K562 (cell line): ENCODE results near the gene CRACDL. TPM values are rescaled to one million over a fixed set of nuclear protein-coding genes. Genes with fewer than 3 reads are reported as not detected.

Source experiments
- ATAC-seq: fragments of 200-7000 bp; cut with Tn5 transposase; 3 replicates; pipeline ENCODE4 v1.9.1; 2020; ENCODE audit warnings: moderate library complexity
- BruUV-seq: library from RNA; stranded (reverse); fragments of 400-500 nt; replicated peaks from 2 replicates; lab custom pipeline; 2021; lab: Mats Ljungman, UMichigan
- CTCF ChIA-PET: fragments of 300-600 bp; formaldehyde crosslinking; extraction: SDS; loops from one replicate; lab custom pipeline; 2021; ENCODE audit warnings: low intra/inter-chr PET ratio; lab: Yijun Ruan, JAX
- POLR2A ChIA-PET: fragments of 300-600, 350-650 bp; sonication (Branson Sonifier 250); formaldehyde crosslinking; extraction: SDS; loops from one replicate; lab custom pipeline; 2021; ENCODE audit warnings: antibody characterized with exemption, inconsistent platforms; lab: Yijun Ruan, JAX
- DNase-seq, 4 experiments: peaks; one replicate each; pipeline versions ENCODE4 v3.0.0 to v3.0.0-alpha.2; 2011 to 2018; ENCODE audit warnings: low spot score in 3 of 4, mixed read lengths in 3 of 4; ENCODE audit errors: extremely low read depth in 1 of 4
- FAIRE-seq: peaks from 2 replicates; lab custom pipeline; 2011; peaks lifted over from hg19 to GRCh38; lab: Jason Lieb, UNC
- H2AFZ ChIP-seq: 2 replicates; pipeline ENCODE4 v1.6.0; 2011; ENCODE audit warnings: low read depth, low read length, control low read depth, inconsistent platforms
- H3K27ac ChIP-seq: fragments of 200-600 bp; 3 replicates; pipeline ENCODE4 v1.8.0; 2011; ENCODE audit warnings: low read depth, mild to moderate bottlenecking, control low read depth, inconsistent platforms, low read length, moderate library complexity, mixed read lengths; ENCODE audit errors: extremely low read depth
- H3K27me3 ChIP-seq, 2 experiments: fragments of 300-600 bp in 1 of 2; 2 replicates in 1 of 2; 3 replicates in 1 of 2; pipeline versions ENCODE4 v1.6.0 to v1.8.0; 2011; ENCODE audit warnings: inconsistent platforms in 2 of 2, low read length in 2 of 2, mild to moderate bottlenecking in 1 of 2, mixed read lengths in 1 of 2, moderate library complexity in 1 of 2; ENCODE audit not compliant: control insufficient read depth in 2 of 2, insufficient read depth in 2 of 2
- H3K36me3 ChIP-seq: fragments of 300-600 bp; 3 replicates; pipeline ENCODE4 v1.8.0; 2011; ENCODE audit warnings: mild to moderate bottlenecking, low read length, inconsistent platforms; ENCODE audit not compliant: control insufficient read depth, insufficient read depth
- H3K4me1 ChIP-seq, 2 experiments: fragments of 200-600 bp in 1 of 2; replicated peaks in 1 of 2; 2 replicates in 1 of 2; 3 replicates in 1 of 2; pipeline versions ENCODE4 v1.5.1 to v1.8.0; 2011; ENCODE audit warnings: inconsistent platforms in 2 of 2, low read length in 2 of 2, mild to moderate bottlenecking in 1 of 2, mixed read lengths in 1 of 2, moderate library complexity in 1 of 2; ENCODE audit not compliant: control insufficient read depth in 2 of 2, insufficient read depth in 2 of 2
- H3K4me2 ChIP-seq: 2 replicates; pipeline ENCODE4 v1.6.1; 2011; ENCODE audit warnings: low read length, control low read depth, inconsistent platforms, mixed read lengths; ENCODE audit not compliant: insufficient read depth
- H3K4me3 ChIP-seq: fragments of 200-600 bp; sonication (generic), shearing (Covaris generic); 2 replicates; pipeline ENCODE4 v1.5.1; 2016; ENCODE audit warnings: control low read depth, inconsistent platforms
- H3K79me2 ChIP-seq: fragments of 200-600 bp; 3 replicates; pipeline ENCODE4 v1.8.0; 2011; ENCODE audit warnings: low read length, inconsistent platforms; ENCODE audit not compliant: control insufficient read depth, insufficient read depth
- H3K9ac ChIP-seq, 2 experiments: 2 replicates each; pipeline versions ENCODE4 v1.6.0 to v1.6.1; 2011; ENCODE audit warnings: low read depth in 2 of 2, low read length in 2 of 2, control low read depth in 1 of 2, inconsistent platforms in 1 of 2, mild to moderate bottlenecking in 1 of 2, mixed read lengths in 1 of 2; ENCODE audit not compliant: insufficient read depth in 1 of 2
- H3K9me1 ChIP-seq: one replicate; pipeline ENCODE4 v1.6.0; 2011; ENCODE audit warnings: inconsistent platforms, mild to moderate bottlenecking, low read length, moderate library complexity; ENCODE audit not compliant: control insufficient read depth, insufficient read depth
- H3K9me3 ChIP-seq: replicated peaks from 2 replicates; pipeline ENCODE4 v1.5.1; 2011; ENCODE audit warnings: low read depth, low read length, inconsistent platforms; ENCODE audit not compliant: control insufficient read depth, insufficient read depth
- H4K20me1 ChIP-seq: replicated peaks from 2 replicates; pipeline ENCODE4 v1.6.1; 2011; ENCODE audit warnings: low read length, inconsistent platforms, mixed read lengths; ENCODE audit not compliant: control insufficient read depth, insufficient read depth
- AFF1 ChIP-seq, 2 experiments: fragments of 450-650 bp; IDR thresholded peaks; 2 replicates each; pipeline ENCODE4 v1.6.1; 2018; ENCODE audit warnings: mild to moderate bottlenecking in 2 of 2, low read depth in 1 of 2; ENCODE audit not compliant: partially characterized antibody in 2 of 2
- BRCA1 ChIP-seq, 2 experiments: fragments of 450-650 bp in 1 of 2; sonication (generic) in 1 of 2; formaldehyde crosslinking in 1 of 2; IDR thresholded peaks; 2 replicates each; pipeline versions ENCODE4 v1.5.0 to v1.6.1; 2017 to 2020; ENCODE audit warnings: mild to moderate bottlenecking in 1 of 2, missing genetic modification reagents in 1 of 2
- CHAMP1 ChIP-seq: fragments of 450-650 bp; IDR thresholded peaks from 2 replicates; pipeline ENCODE4 v1.6.1; 2016; ENCODE audit warnings: mild to moderate bottlenecking
- COPS2 ChIP-seq: fragments of 450-650 bp; conservative IDR thresholded peaks from 2 replicates; pipeline ENCODE4 v1.6.1; 2016; ENCODE audit warnings: mild to moderate bottlenecking, moderate library complexity
- CREB3 ChIP-seq: fragments of 450-650 bp; conservative IDR thresholded peaks from 2 replicates; pipeline ENCODE4 v1.6.1; 2016; ENCODE audit warnings: missing genetic modification characterization, low read depth, mild to moderate bottlenecking, missing compliant biosample characterization, moderate library complexity
- ELK1 ChIP-seq: sonication (generic); formaldehyde crosslinking; IDR thresholded peaks from 2 replicates; pipeline ENCODE4 v1.8.1; 2022; ENCODE audit warnings: missing genetic modification reagents
- JUNB ChIP-seq: fragments of 450-650 bp; formaldehyde crosslinking; conservative IDR thresholded peaks from 2 replicates; pipeline ENCODE4 v1.4.0; 2020; ENCODE audit warnings: mild to moderate bottlenecking
- KDM4B ChIP-seq, 2 experiments: fragments of 450-650 bp in 1 of 2; sonication (generic) in 1 of 2; IDR thresholded peaks; 2 replicates each; pipeline ENCODE4 v1.6.1; 2016 to 2017; ENCODE audit warnings: borderline replicate concordance in 2 of 2, antibody characterized with exemption in 1 of 2, low read depth in 1 of 2, mild to moderate bottlenecking in 1 of 2
- PHF21A ChIP-seq: fragments of 450-650 bp; IDR thresholded peaks from 2 replicates; pipeline ENCODE4 v1.6.1; 2017; ENCODE audit warnings: low read depth, borderline replicate concordance
- SMAD1 ChIP-seq: fragments of 150-350 bp; IDR thresholded peaks from 2 replicates; pipeline ENCODE4 v1.6.1; 2014; ENCODE audit warnings: low read length, low read depth; ENCODE audit not compliant: partially characterized antibody
- XRCC4 ChIP-seq: IDR thresholded peaks from one replicate; pipeline ENCODE4 v1.6.1; 2011; ENCODE audit not compliant: insufficient read depth, insufficient read length; ENCODE audit errors: extremely low read depth
- ZNF232 ChIP-seq: sonication (generic); formaldehyde crosslinking; IDR thresholded peaks from 2 replicates; pipeline ENCODE4 v1.8.0; 2022; ENCODE audit warnings: mild to moderate bottlenecking, missing genetic modification reagents
- WGBS: fragments of 100-300 bp; shearing (Covaris generic); methylation state at CpG from one replicate; pipeline ENCODE4 v1.1.6; 2016; ENCODE audit warnings: low coverage, mixed read lengths; ENCODE audit not compliant: insufficient coverage; ENCODE audit errors: missing lambda C conversion rate; 5-methylcytosine and 5-hydroxymethylcytosine counted together
- in situ Hi-C: fragments of 300-500 bp; cut with MboI; formaldehyde crosslinking; loops from 4 replicates; pipeline ENCODE4 v1.15.0; 2018; ENCODE audit warnings: inconsistent platforms, mixed read lengths
- intact Hi-C: fragments of 100-400 bp; cut with micrococcal nuclease; formaldehyde crosslinking; loops from 2 replicates; pipeline ENCODE4 v1.14.2; 2022
- polyA plus RNA-seq, 8 experiments: library from polyadenylated mRNA; depleted of rRNA in 4 of 8; stranded (reverse) in 5 of 8; unstranded in 3 of 8; fragments of >200 nt; fragmentation: Nextera tagmentation in 2 of 8; fragmentation: Illumina TruSeq in 1 of 8; extraction: Ambion mirVana in 2 of 8; extraction: Trizol in 1 of 8; gene quantifications; 2 replicates each; pipeline versions ENCODE4 v1.2.1 to v1.2.3, GENCODE V29; 2011 to 2014; ENCODE audit warnings: inconsistent platforms in 1 of 8, missing spikeins in 1 of 8
- total RNA-seq, 7 experiments: library from RNA; depleted of rRNA in 6 of 7; stranded (reverse); fragments of >200 nt in 6 of 7; fragmentation: Illumina TruSeq in 2 of 7; extraction: Trizol in 2 of 7; gene quantifications; 2 replicates each; pipeline versions ENCODE4 v1.2.1 to v1.2.3, GENCODE V29; 2011 to 2021; ENCODE audit warnings: low replicate concordance in 1 of 7

Gene CRACDL
- total and polyA plus RNA-seq, 9 of the 15 experiments (the other 6 are each of a cell fraction or from before 2014, with no cell fraction given): not detected

GRCh38 chr2:98827625-98828368, 108.2 kb downstream of the CRACDL start:
- no peaks in the 10 kb centered on the region for H3K9me1 ChIP-seq
- ChIA-PET POLR2A (interaction anchor here (1.9 kb wide), 1 partner anchor 24 kb away, joined by 5 read pairs; no protein-coding TSS in a partner anchor), CTCF (no interaction called here)
- H3K4me2 ChIP-seq: no peak overlapping the region
- ATAC-seq (no peak), DNase-seq (no peak), FAIRE-seq (no peak)
- BruUV-seq: no TSS peak
- peaks cover 4 to 48% of the 10 kb centered on the region in 2 experiments; a peak in 3 of 5 replicates for H3K27me3 ChIP-seq
- intact Hi-C loops: no loop called here
- H3K9me3 ChIP-seq: no peaks in the 10 kb centered on the region
- H2AFZ ChIP-seq: no peak overlapping the region
- in situ Hi-C loops: loop anchor here (5.0 to 25.0 kb wide), 2 partner anchors 175 to 415 kb away; no protein-coding TSS in a partner anchor
- no peaks in the 10 kb centered on the region for H4K20me1 ChIP-seq
- no peak overlapping the region for H3K27ac ChIP-seq
- no peaks in the 10 kb centered on the region for H3K4me1 ChIP-seq
- 3% methylated on average over 11 of the region's 11 CpGs for WGBS
- H3K79me2 ChIP-seq: no peaks in the 10 kb centered on the region
- H3K4me3 ChIP-seq: no peak overlapping the region
- no peaks in the 10 kb centered on the region for H3K36me3 ChIP-seq
- no peak overlapping the region for H3K9ac ChIP-seq
- no peak for TF ChIP-seq SMAD1
- TF ChIP-seq COPS2: no peak
- no peak for TF ChIP-seq BRCA1 (IDR thresholded peaks at IDR 0.05)
- TF ChIP-seq BRCA1 (CRISPR knock-in tag; IDR thresholded peaks at IDR 0.05): no peak
- TF ChIP-seq KDM4B (IDR thresholded peaks at IDR 0.05; ENCODE audit: borderline replicate concordance in 2 of 2, low read depth in 1 of 2): no peak
- TF ChIP-seq CHAMP1: no peak
- TF ChIP-seq XRCC4: no peak
- TF ChIP-seq ZNF232: no peak
- TF ChIP-seq ELK1 (CRISPR knock-in tag): no peak
- no peak for TF ChIP-seq AFF1 (IDR thresholded peaks at IDR 0.05; ENCODE audit: low read depth in 1 of 2, partially characterized antibody in 2 of 2)
- no peak for TF ChIP-seq JUNB
- TF ChIP-seq PHF21A: no peak
- TF ChIP-seq CREB3 (tag): no peak
